Stimulated activated CD4-positive, alpha-beta T cell treated with anti-CD3 and anti-CD28 coated beads, Interleukin-1b, Interleukin-23, amount 100 ng/mL, for 4 hours (primary cell): ENCODE results near the gene MEPCE.

Source experiments
- DNase-seq, 2 donors: peaks; one replicate each; pipeline ENCODE4 v3.0.0-alpha.2; 2020; ENCODE audit warnings: low read depth in 2 of 2

The MEPCE gene

DNA sequence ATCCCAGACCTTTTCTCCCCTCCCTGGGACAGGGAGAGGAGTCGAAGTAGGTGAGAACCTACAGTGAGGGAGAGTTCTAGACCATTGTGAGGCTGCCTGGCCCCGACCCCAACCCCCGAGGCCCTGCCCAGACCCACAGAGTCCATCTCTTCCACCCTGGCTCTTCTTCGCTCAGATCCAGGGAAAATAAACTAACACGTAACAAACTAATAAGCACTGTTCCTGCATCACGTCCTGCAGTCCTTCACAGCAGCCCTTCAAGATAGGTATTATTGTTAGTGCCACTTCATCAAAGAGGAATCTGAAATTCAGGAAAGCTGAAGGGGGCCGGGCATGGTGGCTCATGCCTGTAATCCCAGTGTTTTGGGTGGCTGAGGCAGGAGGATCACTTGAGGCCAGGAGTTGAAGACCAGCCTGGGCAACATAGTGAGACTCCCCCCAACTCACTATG lies 34.6 kb downstream of the MEPCE start, which contains the start of gene SPACDR:
SPACDR (minus strand) TSS at position 51 of the 451 bp plus-strand sequence. CDS start 235 bp downstream, outside the sequence.
- DNase-seq: no peak

GRCh38 chr7:100464791-100465190 lies 35.2 kb downstream of the MEPCE start:
- DNase-seq: no peak

GRCh38 chr7:100465299-100465698 lies 35.7 kb downstream of the MEPCE start:
- no peak for DNase-seq

GRCh38 chr7:100465702-100466311 lies 36.2 kb downstream of the MEPCE start:
- no peak for DNase-seq

GRCh38 chr7:100466653-100467605 lies 37.3 kb downstream of the MEPCE start:
- no peak for DNase-seq

GRCh38 chr7:100467638-100468373 lies 38.2 kb downstream of the MEPCE start:
- no peak for DNase-seq

- peak; percentile 87 to 88 for DNase-seq
Measured at GRCh38 chr7:100469227-100470044, 39.8 kb downstream of the MEPCE start.

- no peak for DNase-seq
Measured at GRCh38 chr7:100471021-100471420, 41.4 kb downstream of the MEPCE start.

DNA sequence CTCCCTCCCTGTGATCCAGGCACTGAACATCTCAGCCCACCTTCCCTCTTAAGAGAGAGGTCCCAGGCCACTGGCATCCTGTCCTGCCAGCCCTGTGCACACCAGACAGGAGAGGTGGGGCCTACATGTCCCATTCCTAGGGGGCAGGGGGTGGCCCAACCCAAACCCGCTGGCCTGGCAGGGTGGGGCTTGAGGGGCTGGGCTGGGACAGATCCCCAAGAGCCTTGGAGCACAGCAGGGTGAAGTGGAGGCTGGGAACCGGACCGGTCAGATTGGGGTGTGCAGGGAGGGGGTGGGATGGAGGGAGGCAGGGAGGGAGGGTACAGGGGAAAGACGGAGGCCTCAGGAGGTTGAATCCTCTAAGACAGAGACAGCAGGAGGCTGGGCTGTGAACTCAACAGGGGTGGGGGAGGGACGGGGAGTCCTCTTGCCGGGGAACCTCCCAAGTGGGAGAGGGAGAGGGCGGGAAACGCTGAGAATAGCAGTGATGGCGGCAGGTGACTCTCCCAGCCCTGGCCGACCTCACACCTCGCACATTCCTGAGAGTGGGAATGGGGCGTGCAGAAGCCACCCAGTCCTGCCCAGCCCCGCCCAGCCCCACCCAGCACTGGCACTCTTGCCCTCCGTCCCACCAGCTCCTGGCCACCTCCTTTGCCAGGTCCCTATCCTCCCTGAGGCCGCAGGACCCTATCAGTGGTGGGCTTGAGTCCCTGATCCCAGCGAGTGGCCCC lies 42.7 kb downstream of the MEPCE start:
- no peak for DNase-seq

DNA sequence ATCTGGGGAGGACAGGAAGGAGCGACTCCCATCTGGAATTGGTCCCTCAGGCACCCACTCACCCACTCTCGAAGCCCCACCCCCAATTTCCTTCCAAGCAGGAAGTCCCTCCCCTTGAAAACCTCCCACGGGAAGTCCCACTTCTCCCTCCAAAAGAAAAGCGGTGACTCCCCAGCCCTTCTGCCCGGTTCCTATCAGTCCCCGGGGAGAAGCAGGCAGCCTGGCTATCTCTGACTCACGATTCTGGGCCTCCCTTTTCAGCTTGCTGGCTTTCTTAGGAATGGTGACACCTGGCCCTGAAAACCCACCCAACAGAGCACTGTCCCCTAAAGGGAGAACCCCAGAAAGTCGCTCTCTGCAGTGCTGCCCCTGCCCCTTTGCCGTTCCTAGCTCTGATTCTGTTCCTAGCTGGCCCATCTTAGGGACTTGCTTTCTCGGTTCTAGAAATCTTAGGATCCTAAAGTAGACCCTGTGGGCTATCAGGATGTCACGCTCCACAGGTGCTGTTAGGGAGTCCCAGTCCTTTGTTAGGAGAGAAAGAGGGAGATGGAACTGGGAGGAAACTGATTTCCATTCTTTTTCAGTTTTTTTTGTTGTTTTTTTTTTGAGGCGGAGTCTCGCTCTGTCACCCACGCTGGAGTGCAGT lies 43.3 kb downstream of the MEPCE start:
- DNase-seq: no peak

DNA sequence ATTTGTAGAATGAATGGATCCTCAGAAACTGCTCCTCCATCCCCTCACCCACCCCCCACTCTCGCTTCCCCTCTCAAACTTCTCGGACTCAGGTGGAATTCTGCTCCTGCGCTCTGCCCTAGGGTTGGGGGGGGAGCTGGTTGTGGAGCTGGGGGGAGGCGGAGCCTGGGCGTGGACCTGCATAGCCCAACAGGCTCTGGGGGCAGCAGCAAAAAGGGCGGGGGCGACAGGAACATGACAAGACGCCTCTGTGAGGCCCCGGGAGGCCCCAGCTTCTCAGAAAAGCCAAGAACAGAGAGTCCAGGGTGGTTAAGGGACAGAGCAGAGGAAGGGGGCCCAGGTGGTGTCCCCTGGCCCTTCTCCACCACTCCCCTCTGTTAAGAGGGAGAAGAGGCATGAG lies 45.9 kb downstream of the MEPCE start:
- no peak for DNase-seq

DNA sequence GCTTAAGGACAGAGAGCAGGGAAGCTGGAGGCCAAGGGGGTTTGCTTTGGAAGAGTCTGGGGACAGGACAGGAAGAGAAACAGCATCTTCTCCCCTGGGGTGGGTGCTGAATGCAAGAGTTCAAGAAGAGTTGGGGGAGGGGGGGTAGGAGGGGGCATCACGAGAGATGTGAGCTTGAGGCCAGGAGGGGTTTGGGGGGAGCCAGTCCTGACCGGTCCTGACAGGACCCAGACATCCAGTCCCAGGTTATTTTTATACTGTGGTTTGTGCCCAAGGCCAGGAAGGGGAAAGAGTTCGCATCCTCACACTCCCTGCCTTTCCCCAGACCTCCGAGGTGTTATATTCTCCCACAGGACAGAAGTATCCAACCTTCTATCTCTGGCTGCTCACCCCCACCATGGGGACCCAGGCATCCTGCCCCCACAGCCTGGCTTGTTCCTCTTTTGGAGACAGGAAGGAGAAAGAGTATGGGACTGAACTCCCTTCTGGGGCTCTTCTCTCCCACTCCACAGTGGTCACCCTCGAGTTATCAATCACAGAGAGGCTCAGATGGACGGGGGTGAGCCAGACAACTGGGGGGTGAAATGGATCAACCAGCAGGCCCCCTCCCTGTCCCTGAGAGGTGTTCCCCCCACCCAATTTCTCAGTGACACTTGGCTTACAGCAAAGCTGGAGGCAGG lies 46.6 kb downstream of the MEPCE start:
- DNase-seq: no peak

- peak in 1 of 2 donors; percentile 23 for DNase-seq
Measured at GRCh38 chr7:100476903-100477870, 47.6 kb downstream of the MEPCE start.

DNA sequence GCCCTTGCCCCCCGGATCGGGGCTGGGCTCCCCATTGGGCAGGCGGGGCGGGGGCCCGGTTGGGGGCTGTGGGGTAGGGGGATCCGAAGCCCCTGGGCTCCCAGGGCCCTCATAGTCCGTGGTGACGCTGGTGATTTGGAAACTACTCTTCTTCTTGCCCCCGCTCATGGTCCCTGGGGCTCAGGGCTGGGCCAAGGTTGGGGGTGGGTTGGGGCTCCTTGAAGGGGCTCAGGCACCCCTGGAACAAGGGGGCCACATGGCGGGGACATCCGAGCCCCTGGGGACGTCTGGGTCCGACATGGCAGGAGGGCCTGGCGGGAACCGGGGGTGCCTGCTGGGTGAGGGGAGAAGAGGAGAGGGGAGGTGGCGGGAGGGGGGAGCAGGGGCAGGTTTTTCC lies 48.2 kb downstream of the MEPCE start:
- DNase-seq: no peak

DNA sequence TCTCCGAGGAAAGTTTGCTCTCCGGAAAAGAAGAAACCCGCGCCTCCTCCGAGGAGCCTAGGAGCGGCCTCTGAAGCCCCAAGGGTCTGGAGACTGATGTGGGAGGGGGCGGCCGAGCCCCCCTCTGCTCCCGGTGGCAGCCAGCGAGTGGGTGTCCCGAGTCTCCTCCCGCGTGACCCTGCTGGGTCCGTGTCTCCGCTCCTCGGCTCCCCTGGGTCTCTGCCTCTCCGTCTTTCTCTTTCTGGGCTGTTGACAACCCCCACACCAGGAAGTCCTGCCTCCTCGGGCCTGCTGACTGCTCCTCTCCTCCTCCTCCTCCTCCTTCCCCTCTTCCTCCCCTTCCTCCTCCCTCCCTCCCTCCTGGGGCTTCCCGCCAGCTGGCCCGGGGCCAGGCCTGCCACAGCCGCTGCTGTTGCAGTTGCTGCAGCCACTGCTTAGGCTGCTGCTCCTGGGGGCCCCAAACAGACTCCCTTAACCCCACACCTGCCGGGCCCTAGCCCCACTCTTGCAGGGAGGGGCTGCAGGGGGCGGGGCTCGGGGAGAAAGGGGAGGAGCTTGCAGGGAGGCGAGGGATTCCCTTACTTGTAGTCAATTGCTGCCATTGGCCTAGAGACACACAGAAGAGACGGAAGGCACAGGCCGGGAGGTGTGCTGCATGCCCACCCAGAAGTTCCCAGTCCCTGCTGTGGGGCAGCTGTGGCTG lies 49.5 kb downstream of the MEPCE start, which contains the start of gene TSC22D4:
TSC22D4 (minus strand) TSS at position 257 of the 703 bp plus-strand sequence. CDS start 1,176 bp downstream, outside the sequence.
- peak; percentile 82 to 83 for DNase-seq

DNA sequence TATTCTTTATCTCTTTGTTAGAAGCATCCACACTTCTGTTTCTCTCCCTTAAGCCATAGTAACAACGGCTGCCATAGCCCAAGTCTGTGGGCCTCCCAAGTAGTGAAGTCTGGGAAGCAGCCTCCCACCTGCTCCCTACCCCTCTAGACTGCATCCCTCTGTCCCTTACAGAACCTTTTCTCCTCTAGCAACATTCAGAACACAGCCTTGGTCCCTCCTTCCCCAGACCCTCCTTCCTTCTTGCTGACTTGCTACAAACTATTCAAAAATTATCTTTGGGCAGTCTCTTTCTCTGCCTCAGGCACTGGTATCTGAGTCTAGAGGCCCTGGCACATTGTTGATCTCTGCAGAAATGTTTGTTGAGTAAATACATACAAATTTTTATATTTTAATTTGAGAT lies 51.8 kb downstream of the MEPCE start:
- DNase-seq: no peak

- DNase-seq: no peak
Measured at GRCh38 chr7:100482728-100483089, 53.1 kb downstream of the MEPCE start.
